ENCODE data around the gene GOT2.

GRCh38 chr16:58741976-58742375 is 7.9 kb upstream of the GOT2 start:
- no peak for TF ChIP-seq POLR2A (IDR thresholded peaks at IDR 0.05)
- TF ChIP-seq, protein P1, sequence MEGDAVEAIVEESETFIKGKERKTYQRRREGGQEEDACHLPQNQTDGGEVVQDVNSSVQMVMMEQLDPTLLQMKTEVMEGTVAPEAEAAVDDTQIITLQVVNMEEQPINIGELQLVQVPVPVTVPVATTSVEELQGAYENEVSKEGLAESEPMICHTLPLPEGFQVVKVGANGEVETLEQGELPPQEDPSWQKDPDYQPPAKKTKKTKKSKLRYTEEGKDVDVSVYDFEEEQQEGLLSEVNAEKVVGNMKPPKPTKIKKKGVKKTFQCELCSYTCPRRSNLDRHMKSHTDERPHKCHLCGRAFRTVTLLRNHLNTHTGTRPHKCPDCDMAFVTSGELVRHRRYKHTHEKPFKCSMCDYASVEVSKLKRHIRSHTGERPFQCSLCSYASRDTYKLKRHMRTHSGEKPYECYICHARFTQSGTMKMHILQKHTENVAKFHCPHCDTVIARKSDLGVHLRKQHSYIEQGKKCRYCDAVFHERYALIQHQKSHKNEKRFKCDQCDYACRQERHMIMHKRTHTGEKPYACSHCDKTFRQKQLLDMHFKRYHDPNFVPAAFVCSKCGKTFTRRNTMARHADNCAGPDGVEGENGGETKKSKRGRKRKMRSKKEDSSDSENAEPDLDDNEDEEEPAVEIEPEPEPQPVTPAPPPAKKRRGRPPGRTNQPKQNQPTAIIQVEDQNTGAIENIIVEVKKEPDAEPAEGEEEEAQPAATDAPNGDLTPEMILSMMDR (IDR thresholded peaks at IDR 0.05): no peak

Measured in right lobe of liver (tissue), 4 donors.